Measurements from ENCODE around the gene IGFBP4. TPM values are rescaled to one million over a fixed set of nuclear protein-coding genes. Genes with fewer than 3 reads are reported as not detected.

The IGFBP4 gene
- total RNA-seq, 1 donor from 2014 or later = 381 TPM

DNA sequence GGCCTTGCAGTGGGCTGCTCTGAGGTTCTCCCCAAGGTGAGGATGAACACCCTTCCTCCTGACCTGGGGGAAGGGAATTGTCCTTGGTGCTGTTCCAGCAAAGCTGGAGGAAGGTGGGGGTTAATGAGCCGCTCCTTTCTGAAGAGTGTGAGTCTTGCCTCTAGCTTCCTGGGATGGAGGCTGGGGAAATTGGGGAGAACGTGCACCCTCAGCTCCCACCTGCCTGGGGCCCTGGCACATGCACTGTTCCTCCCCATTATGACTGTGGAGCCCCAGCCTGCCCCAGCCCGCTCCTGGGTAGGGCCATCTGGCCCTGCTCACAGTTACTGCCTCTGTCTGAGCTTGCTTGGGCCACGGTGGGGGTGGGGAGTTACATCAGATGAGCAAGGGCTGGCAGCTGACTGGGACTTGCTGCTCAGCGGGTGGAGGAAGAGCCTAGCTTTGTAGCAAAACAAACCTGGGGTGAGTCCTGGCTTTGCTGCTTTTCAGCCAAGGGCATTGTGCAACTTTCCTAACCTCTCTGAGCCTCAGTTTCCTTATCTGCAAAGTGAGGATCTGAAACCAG, 47.1 kb downstream of the IGFBP4 start:
- no peaks in the 10 kb centered on the region for H3K36me3 ChIP-seq
- H3K4me3 ChIP-seq = no peak overlapping the region
- no peak overlapping the region for H3K27ac ChIP-seq
- H3K9me3 ChIP-seq = no peaks in the 10 kb centered on the region
- H3K27me3 ChIP-seq = no peaks in the 10 kb centered on the region
- DNase-seq (no peak), ATAC-seq (peak; percentile 22)
- TF ChIP-seq, protein P1, sequence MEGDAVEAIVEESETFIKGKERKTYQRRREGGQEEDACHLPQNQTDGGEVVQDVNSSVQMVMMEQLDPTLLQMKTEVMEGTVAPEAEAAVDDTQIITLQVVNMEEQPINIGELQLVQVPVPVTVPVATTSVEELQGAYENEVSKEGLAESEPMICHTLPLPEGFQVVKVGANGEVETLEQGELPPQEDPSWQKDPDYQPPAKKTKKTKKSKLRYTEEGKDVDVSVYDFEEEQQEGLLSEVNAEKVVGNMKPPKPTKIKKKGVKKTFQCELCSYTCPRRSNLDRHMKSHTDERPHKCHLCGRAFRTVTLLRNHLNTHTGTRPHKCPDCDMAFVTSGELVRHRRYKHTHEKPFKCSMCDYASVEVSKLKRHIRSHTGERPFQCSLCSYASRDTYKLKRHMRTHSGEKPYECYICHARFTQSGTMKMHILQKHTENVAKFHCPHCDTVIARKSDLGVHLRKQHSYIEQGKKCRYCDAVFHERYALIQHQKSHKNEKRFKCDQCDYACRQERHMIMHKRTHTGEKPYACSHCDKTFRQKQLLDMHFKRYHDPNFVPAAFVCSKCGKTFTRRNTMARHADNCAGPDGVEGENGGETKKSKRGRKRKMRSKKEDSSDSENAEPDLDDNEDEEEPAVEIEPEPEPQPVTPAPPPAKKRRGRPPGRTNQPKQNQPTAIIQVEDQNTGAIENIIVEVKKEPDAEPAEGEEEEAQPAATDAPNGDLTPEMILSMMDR (IDR thresholded peaks at IDR 0.05) = no peak
- peaks cover 17% of the 10 kb centered on the region for H3K4me1 ChIP-seq
- intact Hi-C loops (cut with DNase I) = no loop called here

GRCh38 chr17:40490982-40491381, 47.7 kb downstream of the IGFBP4 start:
- no peak overlapping the region for H3K4me3 ChIP-seq
- DNase-seq (no peak), ATAC-seq (no peak)
- no peaks in the 10 kb centered on the region for H3K9me3 ChIP-seq
- no peaks in the 10 kb centered on the region for H3K36me3 ChIP-seq
- intact Hi-C loops (cut with DNase I) = no loop called here
- TF ChIP-seq, protein P1 (IDR thresholded peaks at IDR 0.05) = no peak
- H3K27ac ChIP-seq = no peak overlapping the region
- peaks cover 14% of the 10 kb centered on the region for H3K4me1 ChIP-seq
- H3K27me3 ChIP-seq = no peaks in the 10 kb centered on the region

- intact Hi-C loops (cut with DNase I) = no loop called here
- no peaks in the 10 kb centered on the region for H3K9me3 ChIP-seq
- DNase-seq (no peak), ATAC-seq (no peak)
- no peaks in the 10 kb centered on the region for H3K36me3 ChIP-seq
- no peak overlapping the region for H3K4me3 ChIP-seq
- no peaks in the 10 kb centered on the region for H3K27me3 ChIP-seq
- no peak overlapping the region for H3K27ac ChIP-seq
- TF ChIP-seq, protein P1 (IDR thresholded peaks at IDR 0.05) = no peak
- peaks cover 13% of the 10 kb centered on the region for H3K4me1 ChIP-seq
Observed at GRCh38 chr17:40491486-40491885, 48.2 kb downstream of the IGFBP4 start.

- Histone ChIP-seq H3K4me3 (no peak overlapping the region), H3K27ac (no peak overlapping the region), H3K9me3 (no peaks in the 10 kb centered on the region), H3K4me1 (peaks cover 10% of the 10 kb centered on the region), H3K27me3 (no peaks in the 10 kb centered on the region), H3K36me3 (no peaks in the 10 kb centered on the region)
- intact Hi-C loops (cut with DNase I) = no loop called here
- no peak for ATAC-seq
- DNase-seq = no peak
- TF ChIP-seq, protein P1 (IDR thresholded peaks at IDR 0.05) = no peak
Observed at GRCh38 chr17:40493697-40494096, 50.4 kb downstream of the IGFBP4 start.

- Histone ChIP-seq H3K27ac (no peak overlapping the region), H3K4me3 (no peak overlapping the region), H3K27me3 (no peaks in the 10 kb centered on the region), H3K4me1 (peaks cover 17% of the 10 kb centered on the region), H3K9me3 (no peaks in the 10 kb centered on the region), H3K36me3 (no peaks in the 10 kb centered on the region)
- ATAC-seq (no peak), DNase-seq (no peak)
- intact Hi-C loops (cut with DNase I) = no loop called here
- TF ChIP-seq, protein P1 (IDR thresholded peaks at IDR 0.05) = no peak
Observed at GRCh38 chr17:40495140-40495539, 51.9 kb downstream of the IGFBP4 start.

GRCh38 chr17:40496170-40496569, 52.9 kb downstream of the IGFBP4 start:
- no peak overlapping the region for H3K27ac ChIP-seq
- TF ChIP-seq, protein P1 (IDR thresholded peaks at IDR 0.05) = no peak
- H3K4me1 ChIP-seq = peaks cover 21% of the 10 kb centered on the region
- no peak for DNase-seq
- no peaks in the 10 kb centered on the region for H3K36me3 ChIP-seq
- no peak for ATAC-seq
- no peaks in the 10 kb centered on the region for H3K27me3 ChIP-seq
- H3K4me3 ChIP-seq = no peak overlapping the region
- no peaks in the 10 kb centered on the region for H3K9me3 ChIP-seq
- intact Hi-C loops (cut with DNase I) = no loop called here
